ENCODE data around the gene COL6A1. TPM values are rescaled to one million over a fixed set of nuclear protein-coding genes. Genes with fewer than 3 reads are reported as not detected.
A peak's percentile ranks its signal among the peaks of the same experiment; 100 is the strongest.

Gene COL6A1
- total and polyA plus RNA-seq, 4 donors, result 16.9 to 82.0 (median 35.7) TPM

DNA sequence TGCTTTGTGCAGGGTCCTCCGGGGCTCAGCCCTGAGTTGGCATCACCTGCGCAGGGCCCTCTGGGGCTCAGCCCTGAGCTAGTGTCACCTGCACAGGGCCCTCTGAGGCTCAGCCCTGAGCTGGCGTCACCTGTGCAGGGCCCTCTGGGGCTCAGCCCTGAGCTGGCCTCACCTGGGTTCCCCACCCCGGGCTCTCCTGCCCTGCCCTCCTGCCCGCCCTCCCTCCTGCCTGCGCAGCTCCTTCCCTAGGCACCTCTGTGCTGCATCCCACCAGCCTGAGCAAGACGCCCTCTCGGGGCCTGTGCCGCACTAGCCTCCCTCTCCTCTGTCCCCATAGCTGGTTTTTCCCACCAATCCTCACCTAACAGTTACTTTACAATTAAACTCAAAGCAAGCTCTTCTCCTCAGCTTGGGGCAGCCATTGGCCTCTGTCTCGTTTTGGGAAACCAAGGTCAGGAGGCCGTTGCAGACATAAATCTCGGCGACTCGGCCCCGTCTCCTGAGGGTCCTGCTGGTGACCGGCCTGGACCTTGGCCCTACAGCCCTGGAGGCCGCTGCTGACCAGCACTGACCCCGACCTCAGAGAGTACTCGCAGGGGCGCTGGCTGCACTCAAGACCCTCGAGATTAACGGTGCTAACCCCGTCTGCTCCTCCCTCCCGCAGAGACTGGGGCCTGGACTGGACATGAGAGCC, 22.7 kb downstream of the COL6A1 start:
- H3K36me3 ChIP-seq (ENCODE audit: control insufficient read depth in 4 of 4, insufficient read depth in 3 of 4, low read depth in 1 of 4, low read length in 3 of 4), result peaks cover 0 to 11% (median 1%) of the 10 kb centered on the region in 4 donors

More for the DNA sequence above, 22.7 kb downstream of the COL6A1 start:
- no peak overlapping the region for H3K4me3 ChIP-seq (ENCODE audit: low read depth in 1 of 3, low read length in 3 of 3)
- no peak overlapping the region for H3K27ac ChIP-seq (ENCODE audit: low read depth in 1 of 2, low read length in 2 of 2)
- H3K27me3 ChIP-seq (ENCODE audit: control insufficient read depth in 4 of 4, insufficient read depth in 4 of 4, low read length in 3 of 4), result no peaks in the 10 kb centered on the region
- no peaks in the 10 kb centered on the region for H3K4me1 ChIP-seq (ENCODE audit: control insufficient read depth in 4 of 4, insufficient read depth in 4 of 4, low read length in 3 of 4)
- 86% methylated on average over 24 of the region's 24 CpGs for WGBS
- TF ChIP-seq, protein P1, sequence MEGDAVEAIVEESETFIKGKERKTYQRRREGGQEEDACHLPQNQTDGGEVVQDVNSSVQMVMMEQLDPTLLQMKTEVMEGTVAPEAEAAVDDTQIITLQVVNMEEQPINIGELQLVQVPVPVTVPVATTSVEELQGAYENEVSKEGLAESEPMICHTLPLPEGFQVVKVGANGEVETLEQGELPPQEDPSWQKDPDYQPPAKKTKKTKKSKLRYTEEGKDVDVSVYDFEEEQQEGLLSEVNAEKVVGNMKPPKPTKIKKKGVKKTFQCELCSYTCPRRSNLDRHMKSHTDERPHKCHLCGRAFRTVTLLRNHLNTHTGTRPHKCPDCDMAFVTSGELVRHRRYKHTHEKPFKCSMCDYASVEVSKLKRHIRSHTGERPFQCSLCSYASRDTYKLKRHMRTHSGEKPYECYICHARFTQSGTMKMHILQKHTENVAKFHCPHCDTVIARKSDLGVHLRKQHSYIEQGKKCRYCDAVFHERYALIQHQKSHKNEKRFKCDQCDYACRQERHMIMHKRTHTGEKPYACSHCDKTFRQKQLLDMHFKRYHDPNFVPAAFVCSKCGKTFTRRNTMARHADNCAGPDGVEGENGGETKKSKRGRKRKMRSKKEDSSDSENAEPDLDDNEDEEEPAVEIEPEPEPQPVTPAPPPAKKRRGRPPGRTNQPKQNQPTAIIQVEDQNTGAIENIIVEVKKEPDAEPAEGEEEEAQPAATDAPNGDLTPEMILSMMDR (IDR thresholded peaks at IDR 0.05; ENCODE audit: low read depth, low read length, missing input control), result no peak
- TF ChIP-seq EGR1 (IDR thresholded peaks at IDR 0.05; ENCODE audit: low read depth in 2 of 2) (no peak), YY1 (IDR thresholded peaks at IDR 0.05) (no peak), HNF4G (IDR thresholded peaks at IDR 0.05) (no peak), GABPA (IDR thresholded peaks at IDR 0.05 in 1 of 2, conservative IDR thresholded peaks at IDR 0.05 in 1 of 2) (no peak), MAX (IDR thresholded peaks at IDR 0.05) (no peak), RXRA (IDR thresholded peaks at IDR 0.05) (no peak), RAD21 (IDR thresholded peaks at IDR 0.05) (no peak), HNF4A (conservative IDR thresholded peaks at IDR 0.05) (no peak), FOXA1 (IDR thresholded peaks at IDR 0.05) (no peak), JUND (IDR thresholded peaks at IDR 0.05) (no peak), SP1 (IDR thresholded peaks at IDR 0.05) (no peak), FOXA2 (IDR thresholded peaks at IDR 0.05) (no peak), TAF1 (conservative IDR thresholded peaks at IDR 0.05) (no peak), NR2F2 (IDR thresholded peaks at IDR 0.05) (no peak), ZBTB33 (IDR thresholded peaks at IDR 0.05) (no peak)
- TF ChIP-seq, protein P2, sequence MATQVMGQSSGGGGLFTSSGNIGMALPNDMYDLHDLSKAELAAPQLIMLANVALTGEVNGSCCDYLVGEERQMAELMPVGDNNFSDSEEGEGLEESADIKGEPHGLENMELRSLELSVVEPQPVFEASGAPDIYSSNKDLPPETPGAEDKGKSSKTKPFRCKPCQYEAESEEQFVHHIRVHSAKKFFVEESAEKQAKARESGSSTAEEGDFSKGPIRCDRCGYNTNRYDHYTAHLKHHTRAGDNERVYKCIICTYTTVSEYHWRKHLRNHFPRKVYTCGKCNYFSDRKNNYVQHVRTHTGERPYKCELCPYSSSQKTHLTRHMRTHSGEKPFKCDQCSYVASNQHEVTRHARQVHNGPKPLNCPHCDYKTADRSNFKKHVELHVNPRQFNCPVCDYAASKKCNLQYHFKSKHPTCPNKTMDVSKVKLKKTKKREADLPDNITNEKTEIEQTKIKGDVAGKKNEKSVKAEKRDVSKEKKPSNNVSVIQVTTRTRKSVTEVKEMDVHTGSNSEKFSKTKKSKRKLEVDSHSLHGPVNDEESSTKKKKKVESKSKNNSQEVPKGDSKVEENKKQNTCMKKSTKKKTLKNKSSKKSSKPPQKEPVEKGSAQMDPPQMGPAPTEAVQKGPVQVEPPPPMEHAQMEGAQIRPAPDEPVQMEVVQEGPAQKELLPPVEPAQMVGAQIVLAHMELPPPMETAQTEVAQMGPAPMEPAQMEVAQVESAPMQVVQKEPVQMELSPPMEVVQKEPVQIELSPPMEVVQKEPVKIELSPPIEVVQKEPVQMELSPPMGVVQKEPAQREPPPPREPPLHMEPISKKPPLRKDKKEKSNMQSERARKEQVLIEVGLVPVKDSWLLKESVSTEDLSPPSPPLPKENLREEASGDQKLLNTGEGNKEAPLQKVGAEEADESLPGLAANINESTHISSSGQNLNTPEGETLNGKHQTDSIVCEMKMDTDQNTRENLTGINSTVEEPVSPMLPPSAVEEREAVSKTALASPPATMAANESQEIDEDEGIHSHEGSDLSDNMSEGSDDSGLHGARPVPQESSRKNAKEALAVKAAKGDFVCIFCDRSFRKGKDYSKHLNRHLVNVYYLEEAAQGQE (IDR thresholded peaks at IDR 0.05), result no peak
- TF ChIP-seq, protein P3, sequence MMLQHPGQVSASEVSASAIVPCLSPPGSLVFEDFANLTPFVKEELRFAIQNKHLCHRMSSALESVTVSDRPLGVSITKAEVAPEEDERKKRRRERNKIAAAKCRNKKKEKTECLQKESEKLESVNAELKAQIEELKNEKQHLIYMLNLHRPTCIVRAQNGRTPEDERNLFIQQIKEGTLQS (IDR thresholded peaks at IDR 0.05), result no peak
- no peak overlapping the region for H3K9ac ChIP-seq (ENCODE audit: low read depth in 1 of 2, low read length in 2 of 2)
- peak; percentile 27 for DNase-seq (ENCODE audit: low spot score)
- no peaks in the 10 kb centered on the region for H3K9me3 ChIP-seq (ENCODE audit: control insufficient read depth in 4 of 4, low read length in 3 of 4)
